Stromal cell of bone marrow (primary cell): ENCODE data around the gene TBC1D13.
A peak's percentile ranks its signal among the peaks of the same experiment; 100 is the strongest.
"Not testable (repeated sequence)": the region's sequence is repeated elsewhere in the genome, so short reads cannot be mapped to it uniquely, and the experiment has no call there.

Source experiments
- DNase-seq: peaks from one replicate; pipeline ENCODE4 v3.0.0-alpha.2; 2012; ENCODE audit warnings: low read depth

The TBC1D13 gene

GRCh38 chr9:128785427-128785826 lies 1.6 kb upstream of the TBC1D13 start:
- no peak for DNase-seq

GRCh38 chr9:128787659-128788058 lies 606 bp downstream of the TBC1D13 start:
- no peak for DNase-seq

GRCh38 chr9:128788445-128788844 lies 1.4 kb downstream of the TBC1D13 start:
- DNase-seq: no peak

GRCh38 chr9:128790536-128790935 lies 3.5 kb downstream of the TBC1D13 start:
- no peak for DNase-seq

GRCh38 chr9:128792134-128792533 lies 5.1 kb downstream of the TBC1D13 start:
- DNase-seq: no peak

- no peak for DNase-seq
Measured at GRCh38 chr9:128792978-128793686, 6.1 kb downstream of the TBC1D13 start.

- DNase-seq: not testable (repeated sequence)
Measured at GRCh38 chr9:128794961-128795360, 7.9 kb downstream of the TBC1D13 start.

- DNase-seq: no peak
Measured at GRCh38 chr9:128798896-128799295, 11.8 kb downstream of the TBC1D13 start.

GRCh38 chr9:128800061-128800460 lies 13.0 kb downstream of the TBC1D13 start:
- DNase-seq: no peak

- DNase-seq: no peak
Measured at GRCh38 chr9:128802482-128802881, 15.4 kb downstream of the TBC1D13 start.

- no peak for DNase-seq
Measured at GRCh38 chr9:128805661-128806060, 18.6 kb downstream of the TBC1D13 start.

GRCh38 chr9:128807827-128808226 lies 20.8 kb downstream of the TBC1D13 start:
- DNase-seq: no peak

- DNase-seq: no peak
Measured at GRCh38 chr9:128808543-128808942, 21.5 kb downstream of the TBC1D13 start.

GRCh38 chr9:128809036-128809599 lies 22.1 kb downstream of the TBC1D13 start:
- no peak for DNase-seq

- DNase-seq: no peak
Measured at GRCh38 chr9:128809831-128810230, 22.8 kb downstream of the TBC1D13 start.

GRCh38 chr9:128810873-128811272 lies 23.8 kb downstream of the TBC1D13 start:
- DNase-seq: no peak

- DNase-seq: peak; percentile 93
Measured at GRCh38 chr9:128818099-128818838, 31.2 kb downstream of the TBC1D13 start, which contains the start of gene ENDOG. ENDOG (plus strand) TSS chr9:128818500; CDS start chr9:128818685, 185 bp downstream.

GRCh38 chr9:128818839-128819715 lies 32.0 kb downstream of the TBC1D13 start:
- no peak for DNase-seq

- DNase-seq: no peak
Measured at GRCh38 chr9:128819716-128820664, 32.9 kb downstream of the TBC1D13 start.

- no peak for DNase-seq
Measured at GRCh38 chr9:128820665-128821583, 33.9 kb downstream of the TBC1D13 start.
